ENCODE results near the gene C10orf71. TPM values are rescaled to one million over a fixed set of nuclear protein-coding genes. Genes with fewer than 3 reads are reported as not detected.

The C10orf71 gene
- total RNA-seq, 1 donor from 2014 or later, result not detected

GRCh38 chr10:49338604-49339003, 39.6 kb downstream of the C10orf71 start:
- no peak for DNase-seq (ENCODE audit: low read depth)

- no peak for DNase-seq (ENCODE audit: low read depth)
These were observed 45.9 kb downstream of the C10orf71 start for GRCh38 chr10:49344840-49345239.

GRCh38 chr10:49347342-49347741, 48.4 kb downstream of the C10orf71 start:
- DNase-seq (ENCODE audit: low read depth), result no peak

GRCh38 chr10:49347827-49348226, 48.9 kb downstream of the C10orf71 start:
- DNase-seq (ENCODE audit: low read depth), result no peak

GRCh38 chr10:49348593-49348992, 49.6 kb downstream of the C10orf71 start:
- DNase-seq (ENCODE audit: low read depth), result no peak

- DNase-seq (ENCODE audit: low read depth), result no peak
These were observed 50.4 kb downstream of the C10orf71 start for GRCh38 chr10:49349390-49349789.

GRCh38 chr10:49350138-49350537, 51.2 kb downstream of the C10orf71 start:
- DNase-seq (ENCODE audit: low read depth), result no peak

GRCh38 chr10:49350846-49351532, 52.0 kb downstream of the C10orf71 start:
- DNase-seq (ENCODE audit: low read depth), result no peak

- DNase-seq (ENCODE audit: low read depth), result no peak
These were observed 52.7 kb downstream of the C10orf71 start for GRCh38 chr10:49351669-49352068.

GRCh38 chr10:49352323-49352722, 53.4 kb downstream of the C10orf71 start:
- DNase-seq (ENCODE audit: low read depth), result no peak

GRCh38 chr10:49353026-49353894, 54.3 kb downstream of the C10orf71 start:
- DNase-seq (ENCODE audit: low read depth), result no peak

- no peak for DNase-seq (ENCODE audit: low read depth)
These were observed 55.1 kb downstream of the C10orf71 start for GRCh38 chr10:49353895-49354566.

- no peak for DNase-seq (ENCODE audit: low read depth)
These were observed 55.6 kb downstream of the C10orf71 start for GRCh38 chr10:49354593-49354992.

GRCh38 chr10:49355221-49355620, 56.3 kb downstream of the C10orf71 start:
- DNase-seq (ENCODE audit: low read depth), result no peak

- DNase-seq (ENCODE audit: low read depth), result no peak
These were observed 57.2 kb downstream of the C10orf71 start for GRCh38 chr10:49356181-49356580.

GRCh38 chr10:49356944-49357343, 58.0 kb downstream of the C10orf71 start:
- DNase-seq (ENCODE audit: low read depth), result no peak

GRCh38 chr10:49357910-49358309, 58.9 kb downstream of the C10orf71 start:
- DNase-seq (ENCODE audit: low read depth), result no peak

- peak; percentile 21 for DNase-seq (ENCODE audit: low read depth)
These were observed 60.6 kb downstream of the C10orf71 start for GRCh38 chr10:49359349-49360270.

GRCh38 chr10:49360271-49361177, 61.6 kb downstream of the C10orf71 start:
- peak; percentile 3 for DNase-seq (ENCODE audit: low read depth)

GRCh38 chr10:49361178-49361554, 62.2 kb downstream of the C10orf71 start:
- DNase-seq (ENCODE audit: low read depth), result no peak
